ENCODE data around the gene WNK1. TPM values are rescaled to one million over a fixed set of nuclear protein-coding genes. Genes with fewer than 3 reads are reported as not detected.

The WNK1 gene
- total and polyA plus RNA-seq, 12 donors = 43.5 to 408 (median 304) TPM

- Histone ChIP-seq H3K27me3 (no peaks in the 10 kb centered on the region), H3K9me3 (no peaks in the 10 kb centered on the region), H3K36me3 (no peaks in the 10 kb centered on the region), H3K27ac (no peak overlapping the region), H3K4me1 (peaks cover 4 to 98% (median 71%) of the 10 kb centered on the region in 9 donors), H3K4me3 (no peak overlapping the region)
- WGBS, 2 donors = 70 to 80% methylated on average over 3 of the region's 3 CpGs
- intact Hi-C loops (cut with DNase I) = no loop called here
- TF ChIP-seq, protein P1, sequence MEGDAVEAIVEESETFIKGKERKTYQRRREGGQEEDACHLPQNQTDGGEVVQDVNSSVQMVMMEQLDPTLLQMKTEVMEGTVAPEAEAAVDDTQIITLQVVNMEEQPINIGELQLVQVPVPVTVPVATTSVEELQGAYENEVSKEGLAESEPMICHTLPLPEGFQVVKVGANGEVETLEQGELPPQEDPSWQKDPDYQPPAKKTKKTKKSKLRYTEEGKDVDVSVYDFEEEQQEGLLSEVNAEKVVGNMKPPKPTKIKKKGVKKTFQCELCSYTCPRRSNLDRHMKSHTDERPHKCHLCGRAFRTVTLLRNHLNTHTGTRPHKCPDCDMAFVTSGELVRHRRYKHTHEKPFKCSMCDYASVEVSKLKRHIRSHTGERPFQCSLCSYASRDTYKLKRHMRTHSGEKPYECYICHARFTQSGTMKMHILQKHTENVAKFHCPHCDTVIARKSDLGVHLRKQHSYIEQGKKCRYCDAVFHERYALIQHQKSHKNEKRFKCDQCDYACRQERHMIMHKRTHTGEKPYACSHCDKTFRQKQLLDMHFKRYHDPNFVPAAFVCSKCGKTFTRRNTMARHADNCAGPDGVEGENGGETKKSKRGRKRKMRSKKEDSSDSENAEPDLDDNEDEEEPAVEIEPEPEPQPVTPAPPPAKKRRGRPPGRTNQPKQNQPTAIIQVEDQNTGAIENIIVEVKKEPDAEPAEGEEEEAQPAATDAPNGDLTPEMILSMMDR (IDR thresholded peaks at IDR 0.05) = no peak
- DNase-seq = no peak
- ATAC-seq = no peak
Measured at GRCh38 chr12:793037-793436, 40.7 kb downstream of the WNK1 start.

- DNase-seq (no peak), ATAC-seq (no peak)
- TF ChIP-seq, protein P1 (IDR thresholded peaks at IDR 0.05) = no peak
- Histone ChIP-seq H3K4me1 (peaks cover 4 to 98% (median 66%) of the 10 kb centered on the region in 9 donors), H3K27me3 (no peaks in the 10 kb centered on the region), H3K4me3 (no peak overlapping the region), H3K36me3 (no peaks in the 10 kb centered on the region), H3K9me3 (no peaks in the 10 kb centered on the region), H3K27ac (no peak overlapping the region)
- intact Hi-C loops (cut with DNase I) = no loop called here
Measured at GRCh38 chr12:793711-794110, 41.3 kb downstream of the WNK1 start.

- Histone ChIP-seq H3K27ac (no peak overlapping the region), H3K4me1 (peaks cover 0 to 88% (median 50%) of the 10 kb centered on the region in 9 donors), H3K4me3 (no peak overlapping the region), H3K36me3 (no peaks in the 10 kb centered on the region), H3K27me3 (no peaks in the 10 kb centered on the region), H3K9me3 (no peaks in the 10 kb centered on the region)
- TF ChIP-seq, protein P1 (IDR thresholded peaks at IDR 0.05) = no peak
- intact Hi-C loops (cut with DNase I) = no loop called here
- WGBS, 2 donors = 66 to 68% methylated on average over 4 of the region's 4 CpGs
- ATAC-seq (no peak), DNase-seq (no peak)
Measured at GRCh38 chr12:795305-795704, 42.9 kb downstream of the WNK1 start.

DNA sequence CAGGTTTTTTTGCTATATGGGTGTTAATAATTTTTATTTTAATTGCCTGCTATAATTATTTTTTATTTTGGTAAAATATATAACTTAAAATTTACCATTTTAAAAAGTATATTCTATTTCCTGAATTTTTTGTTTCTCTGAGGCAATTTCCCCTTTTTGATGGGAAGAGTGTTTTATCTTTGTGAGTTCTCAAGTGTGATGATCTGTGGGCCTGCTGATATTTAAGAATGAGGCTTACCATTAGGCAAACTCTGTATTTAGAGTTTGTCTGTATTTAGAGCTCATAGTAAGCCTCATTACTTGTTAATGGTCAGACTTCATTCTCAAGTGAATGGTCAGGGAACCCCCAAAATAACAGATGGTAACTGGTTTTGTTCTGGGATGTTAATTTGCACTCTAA is 48.0 kb downstream of the WNK1 start:
- peaks cover 2 to 87% (median 65%) of the 10 kb centered on the region in 9 donors for H3K4me1 ChIP-seq
- intact Hi-C loops (cut with DNase I) = loop anchor here in 1 of 10 donors (5.0 kb wide), 1 partner anchor 48 kb away; the partner anchor contains the start of gene WNK1
- no peaks in the 10 kb centered on the region for H3K36me3 ChIP-seq
- TF ChIP-seq, protein P1 (IDR thresholded peaks at IDR 0.05) = no peak
- H3K27me3 ChIP-seq = no peaks in the 10 kb centered on the region
- DNase-seq = no peak
- no peak overlapping the region for H3K4me3 ChIP-seq
- no peak for ATAC-seq
- H3K27ac ChIP-seq = no peak overlapping the region
- H3K9me3 ChIP-seq = no peaks in the 10 kb centered on the region
